H54 (cell line): ENCODE data around the gene DPP6.

Source experiments
- DNase-seq: peaks from one replicate; pipeline ENCODE4 v3.0.0; 2011; ENCODE audit warnings: low spot score, mixed read lengths; ENCODE audit not compliant: insufficient read length
- FAIRE-seq: peaks from 3 replicates; lab custom pipeline; 2011; peaks lifted over from hg19 to GRCh38; lab: Jason Lieb, UNC
- POLR2A ChIP-seq: IDR thresholded peaks from 2 replicates; pipeline ENCODE4 v1.6.1; 2011; ENCODE audit warnings: low read depth, mild to moderate bottlenecking, low read length

The DPP6 gene

GRCh38 chr7:154759989-154760388, 707.8 kb downstream of the DPP6 start:
- DNase-seq (no peak), FAIRE-seq (no peak)
- no peak for TF ChIP-seq POLR2A

- no peak for TF ChIP-seq POLR2A
Measured at GRCh38 chr7:154765118-154765517, 712.9 kb downstream of the DPP6 start.

GRCh38 chr7:154767142-154767541, 714.9 kb downstream of the DPP6 start:
- TF ChIP-seq POLR2A: no peak
- FAIRE-seq (no peak), DNase-seq (no peak)

More at GRCh38 chr7:154765118-154765517, 712.9 kb downstream of the DPP6 start:
- FAIRE-seq: no peak
- no peak for DNase-seq

- no peak for TF ChIP-seq POLR2A
- DNase-seq (no peak), FAIRE-seq (no peak)
Measured at GRCh38 chr7:154767821-154768415, 715.7 kb downstream of the DPP6 start.

GRCh38 chr7:154769001-154769400, 716.8 kb downstream of the DPP6 start:
- FAIRE-seq (no peak), DNase-seq (no peak)
- TF ChIP-seq POLR2A: no peak

GRCh38 chr7:154769527-154769926, 717.3 kb downstream of the DPP6 start:
- no peak for TF ChIP-seq POLR2A
- DNase-seq: no peak
- no peak for FAIRE-seq

GRCh38 chr7:154770361-154770760, 718.2 kb downstream of the DPP6 start:
- no peak for DNase-seq
- no peak for TF ChIP-seq POLR2A
- no peak for FAIRE-seq

GRCh38 chr7:154770962-154771361, 718.8 kb downstream of the DPP6 start:
- TF ChIP-seq POLR2A: no peak
- FAIRE-seq (no peak), DNase-seq (no peak)

GRCh38 chr7:154774303-154774969, 722.2 kb downstream of the DPP6 start:
- FAIRE-seq (no peak), DNase-seq (no peak)
- TF ChIP-seq POLR2A: no peak

GRCh38 chr7:154775681-154776080, 723.5 kb downstream of the DPP6 start:
- no peak for DNase-seq
- no peak for TF ChIP-seq POLR2A
- FAIRE-seq: no peak

GRCh38 chr7:154776350-154776749, 724.2 kb downstream of the DPP6 start:
- no peak for FAIRE-seq
- no peak for DNase-seq
- no peak for TF ChIP-seq POLR2A

- TF ChIP-seq POLR2A: no peak
- FAIRE-seq (no peak), DNase-seq (peak; percentile 30)
Measured at GRCh38 chr7:154777023-154777422, 724.8 kb downstream of the DPP6 start.

- DNase-seq (no peak), FAIRE-seq (no peak)
- no peak for TF ChIP-seq POLR2A
Measured at GRCh38 chr7:154777489-154777888, 725.3 kb downstream of the DPP6 start.

- no peak for FAIRE-seq
- TF ChIP-seq POLR2A: no peak
- DNase-seq: no peak
Measured at GRCh38 chr7:154777908-154778307, 725.7 kb downstream of the DPP6 start.
